ENCODE measurements around the gene WDR53.
"Not testable (repeated sequence)": the region's sequence is repeated elsewhere in the genome, so short reads cannot be mapped to it uniquely, and the experiment has no call there.

DNA sequence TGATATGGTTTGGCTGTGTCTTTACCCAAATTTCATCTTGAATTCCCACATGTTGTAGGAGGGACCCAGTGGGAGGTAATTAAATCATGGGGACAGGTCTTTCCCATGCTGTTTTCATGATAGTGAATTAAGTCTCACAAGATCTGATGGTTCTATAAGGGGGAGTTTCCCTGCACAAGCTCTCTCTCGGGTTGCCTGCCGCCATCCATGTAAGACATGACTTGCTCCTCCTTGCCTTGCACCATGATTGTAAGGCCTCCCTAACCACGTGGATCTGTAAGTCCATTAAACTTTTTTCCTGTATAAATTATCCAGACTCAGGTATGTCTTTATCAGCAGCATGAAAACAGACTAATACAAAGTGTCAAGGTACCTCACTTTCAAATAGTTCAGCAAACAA, 18.2 kb downstream of the WDR53 start:
- TF ChIP-seq, protein P1, sequence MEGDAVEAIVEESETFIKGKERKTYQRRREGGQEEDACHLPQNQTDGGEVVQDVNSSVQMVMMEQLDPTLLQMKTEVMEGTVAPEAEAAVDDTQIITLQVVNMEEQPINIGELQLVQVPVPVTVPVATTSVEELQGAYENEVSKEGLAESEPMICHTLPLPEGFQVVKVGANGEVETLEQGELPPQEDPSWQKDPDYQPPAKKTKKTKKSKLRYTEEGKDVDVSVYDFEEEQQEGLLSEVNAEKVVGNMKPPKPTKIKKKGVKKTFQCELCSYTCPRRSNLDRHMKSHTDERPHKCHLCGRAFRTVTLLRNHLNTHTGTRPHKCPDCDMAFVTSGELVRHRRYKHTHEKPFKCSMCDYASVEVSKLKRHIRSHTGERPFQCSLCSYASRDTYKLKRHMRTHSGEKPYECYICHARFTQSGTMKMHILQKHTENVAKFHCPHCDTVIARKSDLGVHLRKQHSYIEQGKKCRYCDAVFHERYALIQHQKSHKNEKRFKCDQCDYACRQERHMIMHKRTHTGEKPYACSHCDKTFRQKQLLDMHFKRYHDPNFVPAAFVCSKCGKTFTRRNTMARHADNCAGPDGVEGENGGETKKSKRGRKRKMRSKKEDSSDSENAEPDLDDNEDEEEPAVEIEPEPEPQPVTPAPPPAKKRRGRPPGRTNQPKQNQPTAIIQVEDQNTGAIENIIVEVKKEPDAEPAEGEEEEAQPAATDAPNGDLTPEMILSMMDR (IDR thresholded peaks at IDR 0.05; ENCODE audit: low read depth, low read length, missing input control): not testable (repeated sequence)
- TF ChIP-seq, protein P2, sequence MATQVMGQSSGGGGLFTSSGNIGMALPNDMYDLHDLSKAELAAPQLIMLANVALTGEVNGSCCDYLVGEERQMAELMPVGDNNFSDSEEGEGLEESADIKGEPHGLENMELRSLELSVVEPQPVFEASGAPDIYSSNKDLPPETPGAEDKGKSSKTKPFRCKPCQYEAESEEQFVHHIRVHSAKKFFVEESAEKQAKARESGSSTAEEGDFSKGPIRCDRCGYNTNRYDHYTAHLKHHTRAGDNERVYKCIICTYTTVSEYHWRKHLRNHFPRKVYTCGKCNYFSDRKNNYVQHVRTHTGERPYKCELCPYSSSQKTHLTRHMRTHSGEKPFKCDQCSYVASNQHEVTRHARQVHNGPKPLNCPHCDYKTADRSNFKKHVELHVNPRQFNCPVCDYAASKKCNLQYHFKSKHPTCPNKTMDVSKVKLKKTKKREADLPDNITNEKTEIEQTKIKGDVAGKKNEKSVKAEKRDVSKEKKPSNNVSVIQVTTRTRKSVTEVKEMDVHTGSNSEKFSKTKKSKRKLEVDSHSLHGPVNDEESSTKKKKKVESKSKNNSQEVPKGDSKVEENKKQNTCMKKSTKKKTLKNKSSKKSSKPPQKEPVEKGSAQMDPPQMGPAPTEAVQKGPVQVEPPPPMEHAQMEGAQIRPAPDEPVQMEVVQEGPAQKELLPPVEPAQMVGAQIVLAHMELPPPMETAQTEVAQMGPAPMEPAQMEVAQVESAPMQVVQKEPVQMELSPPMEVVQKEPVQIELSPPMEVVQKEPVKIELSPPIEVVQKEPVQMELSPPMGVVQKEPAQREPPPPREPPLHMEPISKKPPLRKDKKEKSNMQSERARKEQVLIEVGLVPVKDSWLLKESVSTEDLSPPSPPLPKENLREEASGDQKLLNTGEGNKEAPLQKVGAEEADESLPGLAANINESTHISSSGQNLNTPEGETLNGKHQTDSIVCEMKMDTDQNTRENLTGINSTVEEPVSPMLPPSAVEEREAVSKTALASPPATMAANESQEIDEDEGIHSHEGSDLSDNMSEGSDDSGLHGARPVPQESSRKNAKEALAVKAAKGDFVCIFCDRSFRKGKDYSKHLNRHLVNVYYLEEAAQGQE (IDR thresholded peaks at IDR 0.05): not testable (repeated sequence)
- TF ChIP-seq, protein P3, sequence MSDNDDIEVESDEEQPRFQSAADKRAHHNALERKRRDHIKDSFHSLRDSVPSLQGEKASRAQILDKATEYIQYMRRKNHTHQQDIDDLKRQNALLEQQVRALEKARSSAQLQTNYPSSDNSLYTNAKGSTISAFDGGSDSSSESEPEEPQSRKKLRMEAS (IDR thresholded peaks at IDR 0.05): not testable (repeated sequence)

All from liver (tissue), 2 donors.